Immature natural killer cell (primary cell): ENCODE measurements around the gene RICTOR. TPM values are rescaled to one million over a fixed set of nuclear protein-coding genes. Genes with fewer than 3 reads are reported as not detected.
"Not testable (repeated sequence)": the region's sequence is repeated elsewhere in the genome, so short reads cannot be mapped to it uniquely, and the experiment has no call there.

Experiments
- DNase-seq, 3 donors: peaks; one replicate each; pipeline ENCODE4 v3.0.0; 2022; ENCODE audit warnings: mixed read lengths in 1 of 3
- H3K27ac Mint-ChIP-seq, 6 donors: one replicate each; pipeline ENCODE4 v1.8.0; 2020; ENCODE audit warnings: mixed read lengths in 6 of 6, mild to moderate bottlenecking in 5 of 6, inconsistent platforms in 4 of 6, moderate library complexity in 3 of 6
- H3K27me3 Mint-ChIP-seq, 3 donors: one replicate each; pipeline ENCODE4 v1.8.0; 2020 to 2021; ENCODE audit warnings: low read depth in 3 of 3, mild to moderate bottlenecking in 3 of 3, mixed read lengths in 3 of 3, moderate library complexity in 3 of 3, inconsistent platforms in 1 of 3
- H3K36me3 Mint-ChIP-seq, 3 donors: one replicate each; pipeline ENCODE4 v1.8.0; 2020; ENCODE audit warnings: mixed read lengths in 3 of 3, inconsistent platforms in 2 of 3, mild to moderate bottlenecking in 2 of 3
- H3K4me1 Mint-ChIP-seq, 2 donors: one replicate each; pipeline ENCODE4 v1.8.0; 2020; ENCODE audit warnings: inconsistent platforms in 2 of 2, mild to moderate bottlenecking in 2 of 2, mixed read lengths in 2 of 2, moderate library complexity in 1 of 2
- H3K4me3 Mint-ChIP-seq, 5 donors: one replicate each; pipeline ENCODE4 v1.8.0; 2020; ENCODE audit warnings: mild to moderate bottlenecking in 5 of 5, mixed read lengths in 5 of 5, inconsistent platforms in 3 of 5, moderate library complexity in 3 of 5
- H3K9me3 Mint-ChIP-seq, 6 donors: one replicate each; pipeline ENCODE4 v1.8.0; 2020; ENCODE audit warnings: mild to moderate bottlenecking in 6 of 6, mixed read lengths in 6 of 6, inconsistent platforms in 4 of 6, moderate library complexity in 3 of 6
- polyA plus RNA-seq, 3 donors: library from polyadenylated mRNA; unstranded; fragments of 300-500 nt; fragmentation: Illumina TruSeq; gene quantifications; one replicate each; pipeline ENCODE4 v1.2.3, GENCODE V29; 2021

Gene RICTOR
- polyA plus RNA-seq, 3 donors from 2014 or later = 6.7 to 14.0 (median 7.4) TPM

- Mint-ChIP-seq H3K27ac (peak overlapping the region in 2 of 6 donors; percentile 30 to 71), H3K27me3 (no peaks in the 10 kb centered on the region), H3K4me3 (no peak overlapping the region), H3K9me3 (peaks cover 0 to 7% (median 3%) of the 10 kb centered on the region in 6 donors), H3K4me1 (peaks cover 19 to 34% of the 10 kb centered on the region in 2 donors), H3K36me3 (peaks cover 19 to 31% (median 23%) of the 10 kb centered on the region in 3 donors)
- no peak for DNase-seq
Observed at GRCh38 chr5:39009981-39010380, 64.2 kb downstream of the RICTOR start.

- H3K4me3 Mint-ChIP-seq = no peak overlapping the region
- no peak for DNase-seq
- peaks cover 0 to 7% (median 3%) of the 10 kb centered on the region in 6 donors for H3K9me3 Mint-ChIP-seq
- H3K27ac Mint-ChIP-seq = no peak overlapping the region
- H3K27me3 Mint-ChIP-seq = no peaks in the 10 kb centered on the region
- H3K4me1 Mint-ChIP-seq = peaks cover 20 to 36% of the 10 kb centered on the region in 2 donors
- H3K36me3 Mint-ChIP-seq = peaks cover 19 to 31% (median 23%) of the 10 kb centered on the region in 3 donors
Observed at GRCh38 chr5:39009280-39009679, 64.9 kb downstream of the RICTOR start.

- H3K4me1 Mint-ChIP-seq = peaks cover 22 to 43% of the 10 kb centered on the region in 2 donors
- H3K27ac Mint-ChIP-seq = no peak overlapping the region
- DNase-seq = no peak
- peaks cover 0 to 7% (median 0%) of the 10 kb centered on the region in 6 donors for H3K9me3 Mint-ChIP-seq
- peaks cover 12 to 22% (median 16%) of the 10 kb centered on the region in 3 donors for H3K36me3 Mint-ChIP-seq
- H3K27me3 Mint-ChIP-seq = no peaks in the 10 kb centered on the region
- H3K4me3 Mint-ChIP-seq = no peak overlapping the region
Observed at GRCh38 chr5:39006650-39007049, 67.5 kb downstream of the RICTOR start.

GRCh38 chr5:39005566-39006232, 68.5 kb downstream of the RICTOR start:
- H3K4me1 Mint-ChIP-seq = peaks cover 29 to 52% of the 10 kb centered on the region in 2 donors
- peak; percentile 7 to 29 (median 14) for DNase-seq
- no peak overlapping the region for H3K4me3 Mint-ChIP-seq
- peaks cover 6 to 13% (median 7%) of the 10 kb centered on the region in 3 donors for H3K36me3 Mint-ChIP-seq
- H3K9me3 Mint-ChIP-seq = peaks cover 0 to 3% (median 0%) of the 10 kb centered on the region in 6 donors
- no peaks in the 10 kb centered on the region for H3K27me3 Mint-ChIP-seq
- H3K27ac Mint-ChIP-seq = peak overlapping the region in 5 of 6 donors; percentile 5 to 56 (median 8)

GRCh38 chr5:39001683-39002082, 72.5 kb downstream of the RICTOR start:
- no peaks in the 10 kb centered on the region for H3K27me3 Mint-ChIP-seq
- no peaks in the 10 kb centered on the region for H3K9me3 Mint-ChIP-seq
- no peak overlapping the region for H3K4me3 Mint-ChIP-seq
- peaks cover 3 to 12% (median 3%) of the 10 kb centered on the region in 3 donors for H3K36me3 Mint-ChIP-seq
- DNase-seq = no peak
- H3K27ac Mint-ChIP-seq = peak overlapping the region in 4 of 6 donors; percentile 4 to 25 (median 12)
- peaks cover 35 to 68% of the 10 kb centered on the region in 2 donors for H3K4me1 Mint-ChIP-seq

GRCh38 chr5:38999037-38999436, 75.2 kb downstream of the RICTOR start:
- Mint-ChIP-seq H3K9me3 (no peaks in the 10 kb centered on the region), H3K4me3 (no peak overlapping the region), H3K27me3 (no peaks in the 10 kb centered on the region), H3K27ac (peak overlapping the region in 3 of 6 donors; percentile 4 to 40 (median 36)), H3K4me1 (peaks cover 23 to 52% of the 10 kb centered on the region in 2 donors), H3K36me3 (peaks cover 3 to 14% (median 3%) of the 10 kb centered on the region in 3 donors)
- no peak for DNase-seq

- no peaks in the 10 kb centered on the region for H3K27me3 Mint-ChIP-seq
- H3K27ac Mint-ChIP-seq = peak overlapping the region in 2 of 6 donors; percentile 29 to 43
- H3K4me1 Mint-ChIP-seq = peaks cover 28 to 54% of the 10 kb centered on the region in 2 donors
- no peak overlapping the region for H3K4me3 Mint-ChIP-seq
- H3K9me3 Mint-ChIP-seq = no peaks in the 10 kb centered on the region
- no peak for DNase-seq
- H3K36me3 Mint-ChIP-seq = peaks cover 3 to 14% (median 6%) of the 10 kb centered on the region in 3 donors
Observed at GRCh38 chr5:38997591-38997990, 76.6 kb downstream of the RICTOR start.

- H3K4me1 Mint-ChIP-seq = peaks cover 26 to 53% of the 10 kb centered on the region in 2 donors
- no peak overlapping the region for H3K4me3 Mint-ChIP-seq
- no peaks in the 10 kb centered on the region for H3K9me3 Mint-ChIP-seq
- H3K27me3 Mint-ChIP-seq = no peaks in the 10 kb centered on the region
- no peak for DNase-seq
- H3K27ac Mint-ChIP-seq = no peak overlapping the region
- peaks cover 3 to 11% (median 6%) of the 10 kb centered on the region in 3 donors for H3K36me3 Mint-ChIP-seq
Observed at GRCh38 chr5:38996123-38996522, 78.1 kb downstream of the RICTOR start.

- peaks cover 12 to 19% (median 14%) of the 10 kb centered on the region in 3 donors for H3K36me3 Mint-ChIP-seq
- H3K4me1 Mint-ChIP-seq = peaks cover 18 to 38% of the 10 kb centered on the region in 2 donors
- no peaks in the 10 kb centered on the region for H3K27me3 Mint-ChIP-seq
- peak overlapping the region in 1 of 6 donors; percentile 64 for H3K27ac Mint-ChIP-seq
- H3K4me3 Mint-ChIP-seq = no peak overlapping the region
- no peaks in the 10 kb centered on the region for H3K9me3 Mint-ChIP-seq
- DNase-seq = peak; percentile 9 to 47 (median 45)
Observed at GRCh38 chr5:38994324-38994927, 79.8 kb downstream of the RICTOR start.

GRCh38 chr5:38989974-38990719, 84.1 kb downstream of the RICTOR start:
- DNase-seq, H3K27me3 Mint-ChIP-seq, H3K27ac Mint-ChIP-seq, H3K4me3 Mint-ChIP-seq, H3K9me3 Mint-ChIP-seq: not testable (repeated sequence)
- Mint-ChIP-seq H3K4me1 (peaks cover 32 to 45% of the 10 kb centered on the region in 2 donors), H3K36me3 (peaks cover 28 to 41% (median 41%) of the 10 kb centered on the region in 3 donors)

GRCh38 chr5:38985909-38986452, 88.2 kb downstream of the RICTOR start:
- Mint-ChIP-seq H3K36me3 (peaks cover 25 to 48% (median 46%) of the 10 kb centered on the region in 3 donors), H3K9me3 (peaks cover 0 to 8% (median 0%) of the 10 kb centered on the region in 6 donors), H3K4me1 (peaks cover 26 to 53% of the 10 kb centered on the region in 2 donors), H3K27ac (peak overlapping the region in 1 of 6 donors; percentile 19), H3K27me3 (peaks cover 0 to 1% (median 0%) of the 10 kb centered on the region in 3 donors), H3K4me3 (no peak overlapping the region)
- no peak for DNase-seq

- Mint-ChIP-seq H3K9me3 (no peaks in the 10 kb centered on the region), H3K27ac (peak overlapping the region in 3 of 6 donors; percentile 2 to 20 (median 18)), H3K36me3 (peaks cover 0 to 12% (median 4%) of the 10 kb centered on the region in 3 donors), H3K4me1 (peaks cover 22 to 59% of the 10 kb centered on the region in 2 donors), H3K27me3 (no peaks in the 10 kb centered on the region), H3K4me3 (no peak overlapping the region)
- no peak for DNase-seq
Observed at GRCh38 chr5:38979535-38979934, 94.7 kb downstream of the RICTOR start.

- no peak for DNase-seq
- no peak overlapping the region for H3K27ac Mint-ChIP-seq
- no peak overlapping the region for H3K4me3 Mint-ChIP-seq
- H3K4me1 Mint-ChIP-seq = peaks cover 19 to 51% of the 10 kb centered on the region in 2 donors
- no peaks in the 10 kb centered on the region for H3K27me3 Mint-ChIP-seq
- no peaks in the 10 kb centered on the region for H3K9me3 Mint-ChIP-seq
- peaks cover 0 to 13% (median 3%) of the 10 kb centered on the region in 3 donors for H3K36me3 Mint-ChIP-seq
Observed at GRCh38 chr5:38978036-38978435, 96.2 kb downstream of the RICTOR start.
